ENCODE data around the gene CFD.
"Not testable (repeated sequence)": the region's sequence is repeated elsewhere in the genome, so short reads cannot be mapped to it uniquely, and the experiment has no call there.

Gene CFD

GRCh38 chr19:853614-854220 is 5.7 kb upstream of the CFD start:
- H3K4me3 Mint-ChIP-seq; H3K9me3 Mint-ChIP-seq; H3K4me1 Mint-ChIP-seq (ENCODE audit: low read depth); H3K27ac Mint-ChIP-seq; H3K36me3 Mint-ChIP-seq (ENCODE audit: low read depth): not testable (repeated sequence)
- peaks cover 11% of the 10 kb centered on the region for H3K27me3 Mint-ChIP-seq (ENCODE audit: low read depth)

DNA sequence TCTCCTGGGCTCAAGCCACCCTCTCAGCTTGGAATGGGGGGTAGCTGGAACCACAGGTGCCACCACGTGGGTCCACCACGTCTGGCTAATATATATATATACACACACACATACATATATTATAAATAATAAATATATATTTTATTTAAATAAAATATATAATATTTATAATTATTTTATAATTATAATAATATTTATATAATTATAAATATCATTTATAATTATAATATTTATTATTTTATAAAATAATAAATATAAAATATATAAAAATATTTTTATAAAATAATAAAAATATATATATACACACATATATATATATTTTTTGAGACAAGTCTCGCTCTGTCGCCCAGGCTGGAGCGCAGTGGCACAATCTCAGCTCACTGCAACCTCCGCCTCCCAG is 4.9 kb upstream of the CFD start:
- Mint-ChIP-seq H3K4me3 (no peak overlapping the region), H3K27me3 (ENCODE audit: low read depth) (peaks cover 14% of the 10 kb centered on the region), H3K9me3 (no peaks in the 10 kb centered on the region), H3K4me1 (ENCODE audit: low read depth) (peaks cover 2% of the 10 kb centered on the region), H3K36me3 (ENCODE audit: low read depth) (no peaks in the 10 kb centered on the region), H3K27ac (no peak overlapping the region)

GRCh38 chr19:855142-855541 is 4.3 kb upstream of the CFD start:
- Mint-ChIP-seq H3K27me3 (ENCODE audit: low read depth) (peaks cover 19% of the 10 kb centered on the region), H3K4me1 (ENCODE audit: low read depth) (peaks cover 2% of the 10 kb centered on the region), H3K9me3 (no peaks in the 10 kb centered on the region), H3K27ac (no peak overlapping the region), H3K4me3 (no peak overlapping the region), H3K36me3 (ENCODE audit: low read depth) (no peaks in the 10 kb centered on the region)

GRCh38 chr19:855566-856120 is 3.8 kb upstream of the CFD start:
- Mint-ChIP-seq H3K9me3 (no peaks in the 10 kb centered on the region), H3K27ac (no peak overlapping the region), H3K27me3 (ENCODE audit: low read depth) (peaks cover 19% of the 10 kb centered on the region), H3K36me3 (ENCODE audit: low read depth) (no peaks in the 10 kb centered on the region), H3K4me3 (no peak overlapping the region), H3K4me1 (ENCODE audit: low read depth) (peaks cover 2% of the 10 kb centered on the region)

DNA sequence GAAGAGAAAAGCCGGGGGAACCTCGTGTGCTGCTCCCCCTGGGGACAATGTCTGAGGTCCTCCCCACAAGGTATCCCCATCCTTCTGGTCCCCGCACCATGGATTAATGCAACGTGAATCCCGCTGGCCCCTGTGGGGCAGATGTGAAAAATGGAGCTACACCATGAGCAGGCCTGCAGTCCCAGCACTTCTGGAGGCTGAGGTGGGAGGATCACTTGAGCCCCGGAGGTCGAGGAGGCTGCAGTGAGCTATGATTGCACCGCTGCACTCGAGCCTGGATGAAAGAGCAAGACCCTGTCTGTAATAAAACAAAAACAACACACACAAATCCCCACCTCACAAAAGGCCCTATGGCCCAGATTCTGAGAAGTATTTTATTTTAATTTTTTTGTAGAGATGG is 1.2 kb upstream of the CFD start:
- no peak overlapping the region for H3K4me3 Mint-ChIP-seq
- peaks cover 19% of the 10 kb centered on the region for H3K27me3 Mint-ChIP-seq (ENCODE audit: low read depth)
- H3K36me3 Mint-ChIP-seq (ENCODE audit: low read depth), result no peaks in the 10 kb centered on the region
- peaks cover 7% of the 10 kb centered on the region for H3K4me1 Mint-ChIP-seq (ENCODE audit: low read depth)
- no peaks in the 10 kb centered on the region for H3K9me3 Mint-ChIP-seq
- no peak overlapping the region for H3K27ac Mint-ChIP-seq

GRCh38 chr19:861141-861755 is 1.8 kb downstream of the CFD start:
- peaks cover 19% of the 10 kb centered on the region for H3K27me3 Mint-ChIP-seq (ENCODE audit: low read depth)
- peaks cover 7% of the 10 kb centered on the region for H3K4me1 Mint-ChIP-seq (ENCODE audit: low read depth)
- no peak overlapping the region for H3K27ac Mint-ChIP-seq
- no peaks in the 10 kb centered on the region for H3K9me3 Mint-ChIP-seq
- no peak overlapping the region for H3K4me3 Mint-ChIP-seq
- H3K36me3 Mint-ChIP-seq (ENCODE audit: low read depth), result peaks cover 2% of the 10 kb centered on the region

DNA sequence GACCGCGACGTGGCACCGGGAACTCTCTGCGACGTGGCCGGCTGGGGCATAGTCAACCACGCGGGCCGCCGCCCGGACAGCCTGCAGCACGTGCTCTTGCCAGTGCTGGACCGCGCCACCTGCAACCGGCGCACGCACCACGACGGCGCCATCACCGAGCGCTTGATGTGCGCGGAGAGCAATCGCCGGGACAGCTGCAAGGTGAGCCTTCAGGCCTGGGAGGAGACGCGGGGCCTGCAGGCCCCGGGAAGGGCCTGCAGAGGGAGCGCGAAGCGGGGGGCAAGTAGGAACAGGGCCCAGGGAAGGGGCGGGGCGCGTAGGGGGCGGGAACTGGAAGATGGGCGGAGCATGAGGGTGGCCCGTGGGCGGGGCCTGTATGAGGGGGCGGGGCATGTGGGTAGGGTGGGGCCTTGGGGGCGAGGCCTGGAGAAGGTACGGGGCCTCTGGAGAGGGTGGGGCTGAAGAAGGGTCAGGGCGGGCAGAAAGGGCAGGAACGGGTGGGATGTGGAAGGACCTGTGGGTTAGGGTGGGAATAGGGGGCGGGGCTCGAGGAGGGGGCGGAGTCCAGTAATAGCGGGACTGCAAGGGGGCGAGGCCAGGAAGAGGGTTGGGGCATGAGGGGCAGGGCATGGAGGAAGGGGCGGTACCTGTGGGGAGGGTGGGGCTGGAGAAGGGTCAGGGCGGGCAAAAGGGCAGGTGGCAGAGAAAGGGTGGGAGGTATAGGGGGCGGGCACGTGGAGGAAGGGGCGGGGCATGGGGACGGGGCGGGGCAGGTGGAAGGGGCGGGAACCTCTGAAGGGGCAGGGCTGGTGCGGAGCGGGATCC is 2.5 kb downstream of the CFD start:
- Mint-ChIP-seq H3K4me3 (peak overlapping the region; percentile 74), H3K4me1 (ENCODE audit: low read depth) (peaks cover 7% of the 10 kb centered on the region), H3K36me3 (ENCODE audit: low read depth) (peaks cover 2% of the 10 kb centered on the region), H3K9me3 (no peaks in the 10 kb centered on the region), H3K27me3 (ENCODE audit: low read depth) (peaks cover 19% of the 10 kb centered on the region), H3K27ac (no peak overlapping the region)

DNA sequence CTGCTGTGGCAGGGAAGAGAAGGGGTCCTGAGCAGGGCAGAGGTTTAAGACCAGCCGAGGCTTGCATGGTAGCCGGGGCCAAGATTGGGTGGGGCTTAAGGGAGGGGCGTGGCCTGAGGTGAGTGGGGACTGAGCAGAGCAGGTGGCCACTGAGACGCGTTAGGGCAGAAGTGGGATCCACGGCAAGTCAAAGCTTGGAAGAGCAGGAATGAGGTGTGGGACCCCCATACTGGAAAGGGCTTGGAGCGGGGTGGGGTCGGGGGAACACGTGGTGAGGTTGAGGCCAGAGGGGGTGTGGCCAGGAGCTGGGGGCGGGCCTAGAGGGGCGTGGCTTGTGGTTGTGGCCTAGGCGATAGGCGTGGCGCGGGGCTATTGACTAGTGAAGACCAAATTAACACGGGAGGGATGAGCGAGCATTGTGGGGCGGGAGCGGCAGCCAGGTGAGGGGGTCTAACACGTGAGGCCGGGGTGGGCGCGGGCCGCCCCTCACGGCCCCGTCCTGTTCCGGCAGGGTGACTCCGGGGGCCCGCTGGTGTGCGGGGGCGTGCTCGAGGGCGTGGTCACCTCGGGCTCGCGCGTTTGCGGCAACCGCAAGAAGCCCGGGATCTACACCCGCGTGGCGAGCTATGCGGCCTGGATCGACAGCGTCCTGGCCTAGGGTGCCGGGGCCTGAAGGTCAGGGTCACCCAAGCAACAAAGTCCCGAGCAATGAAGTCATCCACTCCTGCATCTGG is 3.3 kb downstream of the CFD start:
- H3K36me3 Mint-ChIP-seq (ENCODE audit: low read depth), result peaks cover 6% of the 10 kb centered on the region
- H3K27ac Mint-ChIP-seq, result peak overlapping the region; percentile 78
- H3K9me3 Mint-ChIP-seq, result no peaks in the 10 kb centered on the region
- peaks cover 5% of the 10 kb centered on the region for H3K4me1 Mint-ChIP-seq (ENCODE audit: low read depth)
- H3K27me3 Mint-ChIP-seq (ENCODE audit: low read depth), result peaks cover 17% of the 10 kb centered on the region
- H3K4me3 Mint-ChIP-seq, result peak overlapping the region; percentile 74

DNA sequence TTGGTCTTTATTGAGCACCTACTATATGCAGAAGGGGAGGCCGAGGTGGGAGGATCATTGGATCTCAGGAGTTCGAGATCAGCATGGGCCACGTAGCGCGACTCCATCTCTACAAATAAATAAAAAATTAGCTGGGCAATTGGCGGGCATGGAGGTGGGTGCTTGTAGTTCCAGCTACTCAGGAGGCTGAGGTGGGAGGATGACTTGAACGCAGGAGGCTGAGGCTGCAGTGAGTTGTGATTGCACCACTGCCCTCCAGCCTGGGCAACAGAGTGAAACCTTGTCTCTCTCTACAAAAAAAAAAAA is 3.8 kb downstream of the CFD start:
- H3K27ac Mint-ChIP-seq, result peak overlapping the region; percentile 78
- peaks cover 5% of the 10 kb centered on the region for H3K4me1 Mint-ChIP-seq (ENCODE audit: low read depth)

GRCh38 chr19:866769-867300 is 7.4 kb downstream of the CFD start:
- Mint-ChIP-seq H3K27ac (no peak overlapping the region), H3K27me3 (ENCODE audit: low read depth) (no peaks in the 10 kb centered on the region), H3K4me1 (ENCODE audit: low read depth) (peaks cover 7% of the 10 kb centered on the region), H3K36me3 (ENCODE audit: low read depth) (peaks cover 15% of the 10 kb centered on the region), H3K4me3 (no peak overlapping the region), H3K9me3 (no peaks in the 10 kb centered on the region)

More for the DNA sequence above, 3.8 kb downstream of the CFD start:
- Mint-ChIP-seq H3K27me3 (ENCODE audit: low read depth) (peaks cover 13% of the 10 kb centered on the region), H3K9me3 (no peaks in the 10 kb centered on the region), H3K4me3 (peak overlapping the region; percentile 57), H3K36me3 (ENCODE audit: low read depth) (peaks cover 6% of the 10 kb centered on the region)

- Mint-ChIP-seq H3K27me3 (ENCODE audit: low read depth) (no peaks in the 10 kb centered on the region), H3K27ac (no peak overlapping the region), H3K4me1 (ENCODE audit: low read depth) (peaks cover 7% of the 10 kb centered on the region), H3K36me3 (ENCODE audit: low read depth) (peaks cover 15% of the 10 kb centered on the region), H3K4me3 (no peak overlapping the region), H3K9me3 (no peaks in the 10 kb centered on the region)
These were observed 7.9 kb downstream of the CFD start for GRCh38 chr19:867301-867793.

GRCh38 chr19:867855-868457 is 8.5 kb downstream of the CFD start:
- Mint-ChIP-seq H3K9me3 (no peaks in the 10 kb centered on the region), H3K4me3 (no peak overlapping the region), H3K36me3 (ENCODE audit: low read depth) (peaks cover 15% of the 10 kb centered on the region), H3K4me1 (ENCODE audit: low read depth) (peaks cover 5% of the 10 kb centered on the region), H3K27ac (no peak overlapping the region), H3K27me3 (ENCODE audit: low read depth) (no peaks in the 10 kb centered on the region)

- Mint-ChIP-seq H3K9me3 (no peaks in the 10 kb centered on the region), H3K4me1 (ENCODE audit: low read depth) (peaks cover 5% of the 10 kb centered on the region), H3K4me3 (no peak overlapping the region), H3K36me3 (ENCODE audit: low read depth) (peaks cover 15% of the 10 kb centered on the region), H3K27me3 (ENCODE audit: low read depth) (no peaks in the 10 kb centered on the region), H3K27ac (no peak overlapping the region)
These were observed 9.2 kb downstream of the CFD start for GRCh38 chr19:868458-869244.

Measured in T-helper 1 cell treated with Interleukin-12 subunit alpha and Interleukin-12 subunit beta and Interleukin-4 antibody, amounts not matched to agents 30 μg/mL and 1 μg/mL, for 36 hours (primary cell).